ENCODE data around the gene TSEN15. TPM values are rescaled to one million over a fixed set of nuclear protein-coding genes. Genes with fewer than 3 reads are reported as not detected.

TSEN15 gene
- total RNA-seq, 1 experiment from 2014 or later: 71.4 TPM

- no peak for DNase-seq
- no peaks in the 10 kb centered on the region for H3K27me3 Mint-ChIP-seq (ENCODE audit: insufficient read depth, unreplicated experiment)
- no peaks in the 10 kb centered on the region for H3K9me3 Mint-ChIP-seq (ENCODE audit: unreplicated experiment)
- no peaks in the 10 kb centered on the region for H3K36me3 ChIP-seq (ENCODE audit: control insufficient read depth, insufficient read depth, low read length)
- H3K9me3 ChIP-seq: no peaks in the 10 kb centered on the region
- H3K27ac Mint-ChIP-seq (ENCODE audit: unreplicated experiment): no peak overlapping the region
- intact Hi-C loops (cut with micrococcal nuclease; ENCODE audit: unreplicated experiment): no loop called here
- ChIA-PET POLR2A (no interaction called here), CTCF (no interaction called here)
- H3K4me3 Mint-ChIP-seq (ENCODE audit: unreplicated experiment): no peak overlapping the region
- no TSS peak for BruUV-seq (replicated peaks)
- H3K4me1 Mint-ChIP-seq (ENCODE audit: low read depth, unreplicated experiment): no peaks in the 10 kb centered on the region
- H3K4me1 ChIP-seq: 0 out of 2 replicates have a peak, but pooled peaks cover 3% of the 10 kb centered on the region
- no peak for TF ChIP-seq CTCF (IDR thresholded peaks at IDR 0.05; ENCODE audit: insufficient read depth in 1 of 2, low read depth in 1 of 2, low read length in 1 of 2, severe bottlenecking in 1 of 2, unreplicated experiment in 1 of 2)
- H3K27me3 ChIP-seq (replicated peaks; ENCODE audit: control insufficient read depth, insufficient read depth, low read length): no peaks in the 10 kb centered on the region
- H3K4me3 ChIP-seq (ENCODE audit: low read depth, low read length): no peak overlapping the region
- no peaks in the 10 kb centered on the region for H3K36me3 Mint-ChIP-seq (ENCODE audit: insufficient read depth, unreplicated experiment)
Measured at GRCh38 chr1:184020328-184020727, 31.2 kb upstream of the TSEN15 start.

GRCh38 chr1:184020855-184021254 is 30.7 kb upstream of the TSEN15 start:
- CTCF ChIA-PET: no interaction called here
- no peaks in the 10 kb centered on the region for H3K9me3 ChIP-seq
- Mint-ChIP-seq H3K4me1 (ENCODE audit: low read depth, unreplicated experiment) (no peaks in the 10 kb centered on the region), H3K4me3 (ENCODE audit: unreplicated experiment) (no peak overlapping the region), H3K36me3 (ENCODE audit: insufficient read depth, unreplicated experiment) (no peaks in the 10 kb centered on the region), H3K27me3 (ENCODE audit: insufficient read depth, unreplicated experiment) (no peaks in the 10 kb centered on the region), H3K27ac (ENCODE audit: unreplicated experiment) (no peak overlapping the region), H3K9me3 (ENCODE audit: unreplicated experiment) (no peaks in the 10 kb centered on the region)
- 0 out of 2 replicates have a peak, but pooled peaks cover 3% of the 10 kb centered on the region for H3K4me1 ChIP-seq
- H3K27me3 ChIP-seq (replicated peaks; ENCODE audit: control insufficient read depth, insufficient read depth, low read length): no peaks in the 10 kb centered on the region
- no TSS peak for BruUV-seq (replicated peaks)
- no peak overlapping the region for H3K4me3 ChIP-seq (ENCODE audit: low read depth, low read length)
- no peaks in the 10 kb centered on the region for H3K36me3 ChIP-seq (ENCODE audit: control insufficient read depth, insufficient read depth, low read length)
- no peak for TF ChIP-seq CTCF (IDR thresholded peaks at IDR 0.05; ENCODE audit: insufficient read depth in 1 of 2, low read depth in 1 of 2, low read length in 1 of 2, severe bottlenecking in 1 of 2, unreplicated experiment in 1 of 2)
- intact Hi-C loops (cut with micrococcal nuclease; ENCODE audit: unreplicated experiment): no loop called here
- no peak for DNase-seq
- POLR2A ChIA-PET: no interaction called here

- Mint-ChIP-seq H3K36me3 (ENCODE audit: insufficient read depth, unreplicated experiment) (no peaks in the 10 kb centered on the region), H3K4me1 (ENCODE audit: low read depth, unreplicated experiment) (no peaks in the 10 kb centered on the region), H3K27ac (ENCODE audit: unreplicated experiment) (no peak overlapping the region), H3K9me3 (ENCODE audit: unreplicated experiment) (no peaks in the 10 kb centered on the region), H3K27me3 (ENCODE audit: insufficient read depth, unreplicated experiment) (no peaks in the 10 kb centered on the region), H3K4me3 (ENCODE audit: unreplicated experiment) (no peak overlapping the region)
- Histone ChIP-seq H3K4me3 (ENCODE audit: low read depth, low read length) (no peak overlapping the region), H3K9me3 (no peaks in the 10 kb centered on the region), H3K4me1 (0 out of 2 replicates have a peak, but pooled peaks cover 3% of the 10 kb centered on the region), H3K27me3 (replicated peaks; ENCODE audit: control insufficient read depth, insufficient read depth, low read length) (no peaks in the 10 kb centered on the region), H3K36me3 (ENCODE audit: control insufficient read depth, insufficient read depth, low read length) (no peaks in the 10 kb centered on the region)
- intact Hi-C loops (cut with micrococcal nuclease; ENCODE audit: unreplicated experiment): no loop called here
- no TSS peak for BruUV-seq (replicated peaks)
- CTCF ChIA-PET: no interaction called here
- no peak for DNase-seq
- no peak for TF ChIP-seq CTCF (IDR thresholded peaks at IDR 0.05; ENCODE audit: insufficient read depth in 1 of 2, low read depth in 1 of 2, low read length in 1 of 2, severe bottlenecking in 1 of 2, unreplicated experiment in 1 of 2)
- POLR2A ChIA-PET: no interaction called here
Measured at GRCh38 chr1:184021728-184022127, 29.8 kb upstream of the TSEN15 start.
